A549 (cell line): ENCODE results near the gene BAHCC1.

Source experiments
- CEBPB ChIP-seq, 2 experiments: fragments of >200 bp in 1 of 2; sonication (Bioruptor Twin) in 1 of 2; formaldehyde crosslinking in 1 of 2; IDR thresholded peaks; 2 replicates each; pipeline ENCODE4 v1.6.1; 2012 to 2016
- NFE2L2 ChIP-seq: fragments of 150-350 bp; conservative IDR thresholded peaks from 2 replicates; pipeline ENCODE4 v1.6.1; 2014; ENCODE audit warnings: low read length
- RAD21 ChIP-seq, 2 experiments: fragments of >200 bp in 1 of 2; sonication (Bioruptor Twin) in 1 of 2; formaldehyde crosslinking in 1 of 2; IDR thresholded peaks in 1 of 2; conservative IDR thresholded peaks in 1 of 2; 2 replicates in 1 of 2; 3 replicates in 1 of 2; pipeline ENCODE4 v1.6.1; 2012 to 2018; ENCODE audit warnings: inconsistent platforms in 1 of 2
- RFX5 ChIP-seq: fragments of 450-650 bp; IDR thresholded peaks from 2 replicates; pipeline ENCODE4 v1.7.1; 2014; ENCODE audit warnings: antibody characterized with exemption, mild to moderate bottlenecking, moderate library complexity
- TF ChIP-seq, protein P1 (sequence below): fragments of >200 bp; sonication (Bioruptor Twin); formaldehyde crosslinking; IDR thresholded peaks from 3 replicates; pipeline ENCODE4 v1.5.1; 2016

DNA sequence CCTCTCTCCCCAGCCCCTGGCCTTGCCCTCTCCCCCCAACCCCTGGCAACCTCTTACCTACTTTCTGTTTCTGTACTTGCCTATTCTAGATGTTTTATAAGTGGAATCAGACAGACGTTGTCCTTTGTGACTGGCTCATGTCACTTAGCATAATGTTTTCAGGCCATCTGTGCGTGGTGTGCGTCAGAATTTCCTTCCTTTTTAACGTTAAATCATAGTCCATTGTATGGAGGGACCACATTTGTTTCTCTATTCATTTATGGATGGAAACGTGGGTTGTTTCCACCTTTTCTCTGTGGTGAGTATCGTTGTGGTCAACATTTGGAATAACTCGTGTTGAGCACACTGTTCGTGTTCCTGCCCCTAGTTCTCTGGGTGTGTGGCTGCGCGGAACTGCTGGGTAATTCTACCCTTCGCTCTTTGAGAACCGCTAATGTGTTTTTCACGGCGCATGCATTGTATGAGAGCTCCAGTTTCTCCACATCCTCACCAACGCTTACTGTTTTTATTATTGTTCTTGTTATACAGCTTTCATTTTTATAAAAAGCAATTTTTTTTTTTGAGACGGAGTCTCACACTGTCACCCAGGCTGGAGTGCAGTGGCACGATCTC, 91.0 kb downstream of the BAHCC1 start:
- TF ChIP-seq, protein P1, sequence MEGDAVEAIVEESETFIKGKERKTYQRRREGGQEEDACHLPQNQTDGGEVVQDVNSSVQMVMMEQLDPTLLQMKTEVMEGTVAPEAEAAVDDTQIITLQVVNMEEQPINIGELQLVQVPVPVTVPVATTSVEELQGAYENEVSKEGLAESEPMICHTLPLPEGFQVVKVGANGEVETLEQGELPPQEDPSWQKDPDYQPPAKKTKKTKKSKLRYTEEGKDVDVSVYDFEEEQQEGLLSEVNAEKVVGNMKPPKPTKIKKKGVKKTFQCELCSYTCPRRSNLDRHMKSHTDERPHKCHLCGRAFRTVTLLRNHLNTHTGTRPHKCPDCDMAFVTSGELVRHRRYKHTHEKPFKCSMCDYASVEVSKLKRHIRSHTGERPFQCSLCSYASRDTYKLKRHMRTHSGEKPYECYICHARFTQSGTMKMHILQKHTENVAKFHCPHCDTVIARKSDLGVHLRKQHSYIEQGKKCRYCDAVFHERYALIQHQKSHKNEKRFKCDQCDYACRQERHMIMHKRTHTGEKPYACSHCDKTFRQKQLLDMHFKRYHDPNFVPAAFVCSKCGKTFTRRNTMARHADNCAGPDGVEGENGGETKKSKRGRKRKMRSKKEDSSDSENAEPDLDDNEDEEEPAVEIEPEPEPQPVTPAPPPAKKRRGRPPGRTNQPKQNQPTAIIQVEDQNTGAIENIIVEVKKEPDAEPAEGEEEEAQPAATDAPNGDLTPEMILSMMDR, result no peak
- TF ChIP-seq RAD21 (conservative IDR thresholded peaks at IDR 0.05 in 1 of 2, IDR thresholded peaks at IDR 0.05 in 1 of 2), result no peak
- no peak for TF ChIP-seq RFX5
- no peak for TF ChIP-seq NFE2L2
- TF ChIP-seq CEBPB (IDR thresholded peaks at IDR 0.05), result no peak
